Activated naive CD4-positive, alpha-beta T cell treated with anti-CD3 and anti-CD28 coated beads, Interleukin-2, amount 10 ng/mL, durations not matched to agents 7 days and 5 days (primary cell): ENCODE data around the gene GABRD.

ENCODE experiments used
- CTCF ChIA-PET: fragments of 350-600 bp; sonication (Branson Sonifier 250); formaldehyde crosslinking; loops from one replicate; lab custom pipeline; 2021; ENCODE audit warnings: antibody characterized with exemption; lab: Charles Lee
- DNase-seq: peaks from one replicate; pipeline ENCODE4 v3.0.0-alpha.2; 2020
- H3K27ac Mint-ChIP-seq: one replicate; pipeline ENCODE4 v1.8.0; 2021; ENCODE audit warnings: mild to moderate bottlenecking, moderate library complexity, mixed read lengths
- H3K27me3 Mint-ChIP-seq: one replicate; pipeline ENCODE4 v1.8.0; 2021; ENCODE audit warnings: mild to moderate bottlenecking, mixed read lengths
- H3K36me3 Mint-ChIP-seq: one replicate; pipeline ENCODE4 v1.8.0; 2021; ENCODE audit warnings: mixed read lengths
- H3K4me1 Mint-ChIP-seq: one replicate; pipeline ENCODE4 v1.8.0; 2021; ENCODE audit warnings: mixed read lengths
- H3K4me3 Mint-ChIP-seq: one replicate; pipeline ENCODE4 v1.8.0; 2021; ENCODE audit warnings: mild to moderate bottlenecking, moderate library complexity, mixed read lengths
- H3K9me3 Mint-ChIP-seq: one replicate; pipeline ENCODE4 v1.8.0; 2021; ENCODE audit warnings: mixed read lengths

GABRD gene

DNA sequence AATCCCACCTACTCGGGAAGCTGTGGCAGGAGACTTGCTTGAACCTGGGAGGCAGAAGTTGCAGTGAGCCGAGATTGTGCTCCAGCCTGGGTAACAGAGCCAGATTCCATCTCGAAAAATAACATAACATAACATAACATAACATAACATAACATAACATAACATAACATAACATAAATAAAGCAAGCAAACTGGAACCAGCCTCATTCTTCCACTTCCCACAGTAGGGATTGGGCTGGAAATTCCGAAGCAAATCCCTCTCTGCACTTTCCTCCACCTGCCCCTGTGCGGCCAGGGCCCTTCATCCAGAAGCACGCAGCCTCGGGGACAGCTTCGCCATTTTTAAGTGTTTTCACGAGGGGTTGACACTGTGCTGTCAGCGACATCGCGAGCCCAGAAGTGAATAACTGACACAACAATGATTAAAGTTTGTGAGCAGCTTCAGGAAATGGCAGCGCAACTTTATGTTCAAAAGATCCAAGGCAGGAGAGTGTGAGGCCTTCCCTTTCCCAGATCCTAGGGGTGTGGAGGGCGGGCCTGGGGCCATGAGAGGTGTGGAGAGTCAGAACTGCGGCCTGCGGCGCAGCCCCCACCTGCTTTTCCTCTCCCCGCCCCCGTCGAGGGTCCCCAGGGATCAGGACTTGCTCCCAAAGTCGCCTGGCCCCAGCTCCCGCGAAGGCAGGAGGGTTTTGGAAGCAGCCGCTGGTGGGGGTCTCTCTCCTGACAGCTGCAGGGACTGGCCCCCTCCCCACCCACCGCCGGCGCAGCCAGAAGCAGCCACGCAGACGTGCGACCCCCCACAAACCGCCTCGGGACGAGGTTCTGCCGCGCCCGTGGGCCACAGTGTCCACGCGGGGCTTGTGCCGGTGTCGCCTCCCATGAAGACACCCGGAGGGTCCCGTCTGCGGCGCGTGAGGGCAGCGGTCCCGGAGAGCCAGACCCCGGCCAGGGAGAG, 651 bp upstream of the GABRD start:
- H3K4me3 Mint-ChIP-seq: peak overlapping the region; percentile 48
- no peaks in the 10 kb centered on the region for H3K9me3 Mint-ChIP-seq
- no peak overlapping the region for H3K27ac Mint-ChIP-seq
- peaks cover 93% of the 10 kb centered on the region for H3K27me3 Mint-ChIP-seq
- CTCF ChIA-PET: no interaction called here
- DNase-seq: no peak
- H3K4me1 Mint-ChIP-seq: peaks cover 5% of the 10 kb centered on the region
- H3K36me3 Mint-ChIP-seq: no peaks in the 10 kb centered on the region

DNA sequence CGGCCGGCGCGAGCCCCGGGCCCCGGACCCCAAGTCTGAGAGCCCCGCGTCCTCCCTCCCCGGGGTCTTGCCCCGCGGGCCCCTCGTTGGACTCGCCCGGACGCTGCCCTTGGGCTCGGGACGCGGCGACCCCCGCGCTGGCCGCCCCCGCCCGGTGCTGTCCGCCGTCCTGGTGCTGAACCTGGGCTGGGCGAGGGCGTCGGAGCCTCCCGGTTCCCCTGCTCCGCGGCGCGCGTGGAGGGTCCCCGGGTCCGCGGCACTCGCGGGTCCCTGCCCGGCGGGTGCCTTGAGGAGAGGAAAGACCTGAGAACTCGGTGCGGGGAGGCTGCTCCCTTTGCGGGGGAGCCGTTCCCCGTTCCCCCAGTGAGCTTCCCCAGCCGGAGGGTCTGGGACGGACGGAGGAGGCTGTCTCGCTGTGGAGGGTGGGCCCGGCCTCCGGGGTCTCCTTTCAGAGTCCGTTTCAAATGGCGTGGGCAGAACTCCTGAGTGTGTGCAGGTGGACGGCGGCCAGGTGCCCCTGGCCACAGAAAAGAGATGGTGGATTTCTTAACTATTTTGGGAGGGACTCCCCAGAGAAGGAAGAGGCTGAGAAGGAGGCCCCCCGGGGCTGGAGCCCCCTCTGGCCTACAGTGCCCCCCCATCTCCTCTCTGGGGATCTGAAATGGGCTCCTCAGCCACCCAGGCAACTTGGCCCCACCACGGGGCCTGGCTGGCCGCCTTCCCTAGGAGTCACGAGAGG, 595 bp downstream of the GABRD start:
- CTCF ChIA-PET: no interaction called here
- Mint-ChIP-seq H3K9me3 (no peaks in the 10 kb centered on the region), H3K27ac (no peak overlapping the region), H3K4me3 (no peak overlapping the region), H3K4me1 (peaks cover 5% of the 10 kb centered on the region), H3K36me3 (no peaks in the 10 kb centered on the region), H3K27me3 (peaks cover 91% of the 10 kb centered on the region)
- DNase-seq: peak; percentile 39

DNA sequence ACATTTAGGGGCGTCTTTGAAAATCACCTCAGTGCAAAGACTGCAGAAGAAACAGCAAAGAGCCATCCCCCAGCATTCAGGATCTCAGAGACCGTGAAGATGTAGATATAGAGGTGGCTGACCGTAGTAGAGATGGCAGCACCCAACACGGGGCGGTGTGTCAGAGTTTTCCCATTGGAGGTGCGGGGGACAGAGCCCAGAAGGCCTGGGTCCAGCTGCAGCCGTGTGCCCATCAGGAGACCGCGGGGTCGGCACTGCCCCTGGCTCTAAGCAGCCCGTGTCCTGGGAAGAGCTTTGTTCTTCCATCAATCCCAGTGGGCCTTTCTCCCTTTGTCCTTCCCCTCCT, 1.1 kb downstream of the GABRD start:
- H3K4me3 Mint-ChIP-seq: no peak overlapping the region
- no peak for DNase-seq
- peaks cover 86% of the 10 kb centered on the region for H3K27me3 Mint-ChIP-seq
- CTCF ChIA-PET: no interaction called here
- H3K4me1 Mint-ChIP-seq: peaks cover 5% of the 10 kb centered on the region
- H3K9me3 Mint-ChIP-seq: no peaks in the 10 kb centered on the region
- H3K36me3 Mint-ChIP-seq: no peaks in the 10 kb centered on the region
- H3K27ac Mint-ChIP-seq: no peak overlapping the region

DNA sequence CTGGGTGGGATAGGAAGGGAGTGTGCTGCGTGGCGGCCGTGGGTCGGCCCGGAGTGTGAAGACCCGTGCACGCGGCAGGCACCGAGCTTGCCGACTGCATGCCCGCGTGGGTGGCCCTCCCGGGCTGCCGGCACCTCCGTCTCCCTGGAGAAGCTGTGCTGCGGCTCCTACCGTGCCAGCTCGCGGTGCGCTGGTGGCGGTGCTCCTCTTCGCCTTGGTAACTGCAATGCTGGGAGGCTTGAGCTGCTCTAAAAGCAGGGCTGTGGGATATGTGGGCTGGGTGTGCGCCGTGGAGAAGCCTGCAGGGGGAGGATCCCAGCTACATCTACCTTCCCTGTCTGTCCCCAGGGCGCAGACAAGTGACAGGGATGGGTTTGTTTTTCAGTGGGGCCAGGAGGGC, 2.4 kb downstream of the GABRD start:
- H3K27me3 Mint-ChIP-seq: peaks cover 74% of the 10 kb centered on the region
- no peaks in the 10 kb centered on the region for H3K36me3 Mint-ChIP-seq
- H3K4me3 Mint-ChIP-seq: no peak overlapping the region
- H3K9me3 Mint-ChIP-seq: no peaks in the 10 kb centered on the region
- peaks cover 10% of the 10 kb centered on the region for H3K4me1 Mint-ChIP-seq
- CTCF ChIA-PET: no interaction called here
- no peak overlapping the region for H3K27ac Mint-ChIP-seq
- no peak for DNase-seq

DNA sequence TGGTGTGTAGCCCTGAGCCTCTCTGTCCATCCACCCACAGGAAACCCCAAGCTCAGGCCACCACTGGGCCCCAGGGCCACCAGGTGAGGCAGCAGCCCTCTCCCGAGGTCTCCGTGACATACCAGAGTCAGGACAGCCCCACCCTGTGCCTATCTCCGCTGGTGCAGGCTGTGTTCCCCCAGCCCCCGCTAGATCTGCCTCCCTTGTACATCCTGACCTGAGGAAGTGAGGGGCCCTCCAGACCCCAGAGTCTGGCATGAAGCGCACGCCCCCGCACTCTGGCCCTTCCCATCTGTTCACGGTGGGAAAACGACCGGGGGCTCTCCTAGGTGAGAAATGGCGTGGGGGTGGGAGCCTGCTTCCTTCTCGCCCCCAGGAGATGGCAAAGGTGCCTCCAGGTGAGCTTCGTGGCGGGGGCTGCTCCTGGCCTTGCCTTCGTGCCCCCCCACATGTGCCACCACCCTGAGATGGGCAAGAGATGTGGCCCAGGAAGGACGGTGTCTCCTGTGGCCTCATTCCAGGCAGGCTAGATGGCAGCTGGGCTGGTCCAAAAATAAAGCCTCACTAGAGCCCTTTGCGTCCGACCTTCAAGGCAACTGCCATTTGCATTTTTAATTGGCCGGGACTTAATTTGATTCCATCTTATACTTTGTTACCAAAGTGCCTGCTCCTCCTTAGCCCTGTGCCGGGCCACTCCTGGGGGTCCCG, 3.1 kb downstream of the GABRD start:
- Mint-ChIP-seq H3K36me3 (no peaks in the 10 kb centered on the region), H3K27ac (no peak overlapping the region), H3K9me3 (no peaks in the 10 kb centered on the region), H3K4me3 (no peak overlapping the region), H3K4me1 (peaks cover 12% of the 10 kb centered on the region), H3K27me3 (peaks cover 67% of the 10 kb centered on the region)
- DNase-seq: no peak
- CTCF ChIA-PET: no interaction called here

DNA sequence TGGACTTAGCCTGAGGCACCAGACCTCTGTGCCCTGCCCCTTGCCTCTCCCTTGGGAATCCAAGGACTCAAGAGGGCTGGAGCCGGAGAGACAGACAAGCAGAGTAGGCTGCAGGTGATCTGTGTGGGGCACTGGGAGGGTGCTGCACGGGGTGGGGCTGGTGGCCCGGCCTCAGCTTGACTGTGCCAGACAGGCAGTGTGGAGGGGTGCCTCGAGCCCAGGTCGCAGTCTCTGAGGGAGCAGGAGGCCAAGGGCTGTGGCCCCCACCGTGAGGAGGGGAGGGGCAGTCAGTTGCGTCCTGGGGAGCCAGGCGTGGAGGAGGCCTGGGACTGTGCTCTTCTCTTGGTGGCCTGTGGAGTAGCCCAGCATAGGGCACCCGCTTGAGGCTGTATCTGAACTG, 4.0 kb downstream of the GABRD start:
- CTCF ChIA-PET: no interaction called here
- no peaks in the 10 kb centered on the region for H3K9me3 Mint-ChIP-seq
- peaks cover 57% of the 10 kb centered on the region for H3K27me3 Mint-ChIP-seq
- DNase-seq: no peak
- H3K4me1 Mint-ChIP-seq: peaks cover 10% of the 10 kb centered on the region
- H3K36me3 Mint-ChIP-seq: no peaks in the 10 kb centered on the region
- H3K4me3 Mint-ChIP-seq: no peak overlapping the region
- no peak overlapping the region for H3K27ac Mint-ChIP-seq

DNA sequence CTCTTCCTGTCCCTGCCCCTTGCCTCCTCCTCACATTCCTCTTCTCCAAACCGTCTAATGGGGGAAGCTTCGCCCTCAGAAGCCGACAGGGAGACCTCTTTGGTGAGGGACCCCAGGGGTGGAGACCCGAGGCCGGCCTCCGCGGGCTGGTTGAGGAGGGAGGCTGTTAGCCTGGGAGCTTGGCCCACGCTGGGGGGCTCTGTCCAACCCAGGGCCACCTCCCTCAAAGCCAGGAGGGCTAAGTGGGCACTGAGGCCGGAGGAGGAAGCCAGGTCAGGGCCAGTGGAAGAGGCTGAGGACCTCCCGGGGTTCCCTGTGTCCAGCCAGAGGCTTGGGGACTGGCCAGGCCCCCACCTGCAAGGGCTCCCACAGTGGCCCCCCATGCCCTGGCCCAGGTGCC, 5.3 kb downstream of the GABRD start:
- no peaks in the 10 kb centered on the region for H3K9me3 Mint-ChIP-seq
- H3K27ac Mint-ChIP-seq: no peak overlapping the region
- H3K4me3 Mint-ChIP-seq: no peak overlapping the region
- CTCF ChIA-PET: interaction anchor here (1.4 kb wide), 1 partner anchor 118 kb away, joined by 3 read pairs; no protein-coding TSS in a partner anchor
- H3K27me3 Mint-ChIP-seq: peaks cover 48% of the 10 kb centered on the region
- H3K4me1 Mint-ChIP-seq: peaks cover 7% of the 10 kb centered on the region
- no peak for DNase-seq
- H3K36me3 Mint-ChIP-seq: no peaks in the 10 kb centered on the region

DNA sequence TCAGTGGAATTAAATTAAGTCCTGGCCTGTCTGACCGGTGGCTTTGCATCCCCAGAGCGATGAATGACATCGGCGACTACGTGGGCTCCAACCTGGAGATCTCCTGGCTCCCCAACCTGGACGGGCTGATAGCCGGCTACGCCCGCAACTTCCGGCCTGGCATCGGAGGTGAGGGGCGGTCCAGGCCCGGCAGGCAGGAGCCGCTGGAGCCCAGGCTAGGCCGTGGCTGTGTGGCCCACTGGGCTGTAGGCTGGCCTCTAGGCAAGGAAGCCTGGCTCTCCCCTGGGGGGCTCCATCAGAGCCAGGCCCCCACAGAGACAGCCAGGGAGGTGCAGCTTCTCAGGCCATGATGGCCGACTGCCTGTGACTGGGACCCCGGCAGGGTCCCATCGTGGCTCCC, 5.7 kb downstream of the GABRD start:
- Mint-ChIP-seq H3K4me1 (peaks cover 7% of the 10 kb centered on the region), H3K4me3 (no peak overlapping the region), H3K27me3 (peaks cover 44% of the 10 kb centered on the region), H3K9me3 (no peaks in the 10 kb centered on the region), H3K27ac (no peak overlapping the region), H3K36me3 (no peaks in the 10 kb centered on the region)
- DNase-seq: no peak
- CTCF ChIA-PET: interaction anchor here (1.4 kb wide), 1 partner anchor 118 kb away, joined by 3 read pairs; no protein-coding TSS in a partner anchor

DNA sequence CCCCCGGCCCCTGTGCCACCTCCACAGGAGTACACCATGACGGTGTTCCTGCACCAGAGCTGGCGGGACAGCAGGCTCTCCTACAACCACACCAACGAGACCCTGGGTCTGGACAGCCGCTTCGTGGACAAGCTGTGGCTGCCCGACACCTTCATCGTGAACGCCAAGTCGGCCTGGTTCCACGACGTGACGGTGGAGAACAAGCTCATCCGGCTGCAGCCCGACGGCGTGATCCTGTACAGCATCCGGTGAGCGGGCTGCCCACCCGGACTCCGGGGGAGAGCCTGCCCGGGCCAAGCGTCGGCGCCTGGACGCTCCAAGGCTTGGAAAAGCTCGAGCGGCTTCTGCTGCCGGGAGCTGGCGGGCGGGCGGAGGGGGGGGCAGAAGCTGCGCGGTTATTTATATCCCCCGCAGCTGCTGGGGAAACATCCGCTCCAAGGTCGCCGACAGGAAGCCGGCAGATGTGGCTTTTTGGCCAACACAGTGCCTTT, 6.4 kb downstream of the GABRD start:
- Mint-ChIP-seq H3K4me1 (peaks cover 7% of the 10 kb centered on the region), H3K36me3 (no peaks in the 10 kb centered on the region), H3K27ac (no peak overlapping the region), H3K9me3 (no peaks in the 10 kb centered on the region), H3K4me3 (no peak overlapping the region), H3K27me3 (peaks cover 37% of the 10 kb centered on the region)
- CTCF ChIA-PET: no interaction called here
- DNase-seq: peak; percentile 53

DNA sequence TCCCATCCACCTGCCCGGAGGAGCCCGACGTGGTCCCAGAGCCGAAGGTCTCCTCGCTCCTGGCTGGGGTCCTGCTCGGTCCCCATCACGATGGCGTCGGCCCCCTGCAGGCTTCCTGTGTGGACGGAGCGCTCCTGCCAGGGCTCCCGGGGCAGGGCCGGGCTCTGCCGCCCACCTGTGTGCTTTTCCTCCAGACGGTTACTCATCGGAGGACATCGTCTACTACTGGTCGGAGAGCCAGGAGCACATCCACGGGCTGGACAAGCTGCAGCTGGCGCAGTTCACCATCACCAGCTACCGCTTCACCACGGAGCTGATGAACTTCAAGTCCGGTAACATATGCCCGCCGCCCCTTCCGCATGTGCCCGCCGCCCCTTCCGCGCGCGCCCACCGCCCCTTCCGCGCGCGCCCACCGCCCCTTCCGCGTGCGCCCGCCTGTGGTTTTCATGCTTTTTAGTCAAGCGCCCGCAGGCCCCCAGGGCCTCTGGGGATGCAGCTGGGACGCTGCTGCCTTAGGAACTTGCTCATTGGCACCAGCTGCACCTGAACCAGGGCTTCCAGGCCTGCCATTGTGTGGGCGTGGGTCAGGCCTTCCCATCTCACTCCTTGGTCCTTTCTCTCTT, 8.9 kb downstream of the GABRD start:
- CTCF ChIA-PET: interaction anchor here (2.0 kb wide), 1 partner anchor 17 kb away, joined by 10 read pairs; no protein-coding TSS in a partner anchor

DNA sequence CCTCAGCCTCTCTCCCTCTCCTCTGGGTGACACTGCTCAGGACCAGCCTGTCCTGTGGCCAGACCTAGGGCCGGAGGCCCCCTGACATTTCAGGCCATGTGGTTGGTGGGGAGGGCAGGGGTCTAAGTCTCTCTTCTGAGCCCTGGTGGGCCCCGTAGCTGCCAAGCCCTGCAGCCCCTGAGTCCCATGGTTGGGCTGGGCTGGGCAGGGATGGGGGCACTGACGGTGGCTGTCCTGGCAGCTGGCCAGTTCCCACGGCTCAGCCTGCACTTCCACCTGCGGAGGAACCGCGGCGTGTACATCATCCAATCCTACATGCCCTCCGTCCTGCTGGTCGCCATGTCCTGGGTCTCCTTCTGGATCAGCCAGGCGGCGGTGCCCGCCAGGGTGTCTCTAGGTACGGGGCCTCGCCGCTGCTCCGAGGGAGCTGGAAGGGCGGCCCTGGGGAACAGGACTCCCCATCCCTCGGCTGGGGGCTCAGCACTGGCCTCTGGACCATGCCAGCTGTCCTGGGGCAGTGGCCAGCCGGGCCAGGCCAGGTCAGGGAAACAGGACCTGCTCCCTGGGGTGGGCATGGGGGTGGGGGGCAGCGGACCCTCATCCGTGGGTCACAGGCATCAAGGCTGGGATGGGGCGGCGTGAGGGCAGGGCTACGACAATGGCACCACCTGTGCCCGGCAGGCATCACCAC, 9.9 kb downstream of the GABRD start:
- peaks cover 7% of the 10 kb centered on the region for H3K4me1 Mint-ChIP-seq
- CTCF ChIA-PET: interaction anchor here (2.0 kb wide), 1 partner anchor 16 kb away, joined by 10 read pairs; no protein-coding TSS in a partner anchor
- H3K27ac Mint-ChIP-seq: no peak overlapping the region
- no peaks in the 10 kb centered on the region for H3K9me3 Mint-ChIP-seq
- no peak overlapping the region for H3K4me3 Mint-ChIP-seq
- H3K36me3 Mint-ChIP-seq: no peaks in the 10 kb centered on the region
- peaks cover 8% of the 10 kb centered on the region for H3K27me3 Mint-ChIP-seq
- no peak for DNase-seq

More for the DNA sequence above, 8.9 kb downstream of the GABRD start:
- H3K27ac Mint-ChIP-seq: no peak overlapping the region
- no peaks in the 10 kb centered on the region for H3K9me3 Mint-ChIP-seq
- no peak for DNase-seq
- no peak overlapping the region for H3K4me3 Mint-ChIP-seq
- peaks cover 7% of the 10 kb centered on the region for H3K4me1 Mint-ChIP-seq
- no peaks in the 10 kb centered on the region for H3K36me3 Mint-ChIP-seq
- peaks cover 12% of the 10 kb centered on the region for H3K27me3 Mint-ChIP-seq

DNA sequence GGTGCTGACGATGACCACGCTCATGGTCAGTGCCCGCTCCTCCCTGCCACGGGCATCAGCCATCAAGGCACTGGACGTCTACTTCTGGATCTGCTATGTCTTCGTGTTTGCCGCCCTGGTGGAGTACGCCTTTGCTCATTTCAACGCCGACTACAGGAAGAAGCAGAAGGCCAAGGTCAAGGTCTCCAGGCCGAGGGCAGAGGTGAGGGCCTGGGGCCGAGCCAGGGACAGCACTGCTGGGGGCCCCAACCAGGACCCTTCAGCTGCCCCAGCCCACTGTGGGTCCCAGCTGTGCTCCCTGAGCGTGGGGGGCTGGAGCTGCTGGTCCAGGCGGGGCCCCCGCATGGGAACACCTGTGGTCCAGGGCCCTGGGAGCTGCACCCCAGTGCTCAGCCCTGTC, 10.4 kb downstream of the GABRD start:
- Mint-ChIP-seq H3K27me3 (peaks cover 4% of the 10 kb centered on the region), H3K36me3 (no peaks in the 10 kb centered on the region), H3K4me3 (no peak overlapping the region), H3K9me3 (no peaks in the 10 kb centered on the region), H3K4me1 (peaks cover 7% of the 10 kb centered on the region), H3K27ac (no peak overlapping the region)
- no peak for DNase-seq
- CTCF ChIA-PET: interaction anchor here (2.0 kb wide), 1 partner anchor 16 kb away, joined by 10 read pairs; no protein-coding TSS in a partner anchor
